OCI-LY3 (cell line): ENCODE results near the gene BANP.
"Not testable (repeated sequence)": the region's sequence is repeated elsewhere in the genome, so short reads cannot be mapped to it uniquely, and the experiment has no call there.

Experiments
- H2AFZ ChIP-seq: fragments of 200-600, 300-600 bp; shearing (Covaris generic); 2 replicates; pipeline ENCODE4 v1.6.0; 2014; ENCODE audit warnings: antibody characterized with exemption, low read depth, low read length
- H3K27ac ChIP-seq: fragments of 200-600, 300-600 bp; sonication (generic); 2 replicates; pipeline ENCODE4 v1.5.1; 2014; ENCODE audit warnings: mild to moderate bottlenecking, low read length, moderate library complexity, mixed read lengths
- H3K27me3 ChIP-seq: fragments of 200-600, 300-600 bp; sonication (generic); 2 replicates; pipeline ENCODE4 v1.6.1; 2014; ENCODE audit warnings: low read depth, low read length, mixed read lengths
- H3K36me3 ChIP-seq: fragments of 200-600, 300-600 bp; sonication (generic); replicated peaks from 2 replicates; pipeline ENCODE3; 2014; ENCODE audit warnings: low read depth, low read length, mixed read lengths
- H3K4me1 ChIP-seq: fragments of 300-600, 200-600 bp; sonication (generic); 2 replicates; pipeline ENCODE4 v1.6.1; 2014; ENCODE audit warnings: low read length, mixed read lengths
- H3K4me2 ChIP-seq: fragments of 200-600, 300-600 bp; sonication (generic); 2 replicates; pipeline ENCODE4 v1.6.1; 2014; ENCODE audit warnings: low read length, mixed read lengths
- H3K4me3 ChIP-seq: fragments of 300-600, 200-600 bp; sonication (generic); 2 replicates; pipeline ENCODE4 v1.5.1; 2014; ENCODE audit warnings: antibody characterized with exemption, mild to moderate bottlenecking, low read length, moderate library complexity
- H3K79me2 ChIP-seq: fragments of 300-600, 200-600 bp; shearing (Covaris generic); 2 replicates; pipeline ENCODE4 v1.6.1; 2014; ENCODE audit warnings: mild to moderate bottlenecking, low read length, mixed read lengths
- H3K9ac ChIP-seq: fragments of 300-600, 200-600 bp; shearing (Covaris generic); 2 replicates; pipeline ENCODE4 v1.6.0; 2014; ENCODE audit warnings: mild to moderate bottlenecking, low read length, moderate library complexity
- H3K9me3 ChIP-seq: fragments of 200-600, 300-600 bp; shearing (Covaris generic); 2 replicates; pipeline ENCODE4 v1.6.1; 2014; ENCODE audit warnings: low read length, mixed read lengths; ENCODE audit not compliant: insufficient read depth
- H4K20me1 ChIP-seq: fragments of 200-600, 300-600 bp; sonication (generic); 2 replicates; pipeline ENCODE4 v1.6.1; 2016; ENCODE audit warnings: low read length, mixed read lengths; ENCODE audit not compliant: insufficient read depth
- CTCF ChIP-seq: fragments of 200-600, 300-600 bp; sonication (generic); IDR thresholded peaks from 2 replicates; pipeline ENCODE4 v1.5.1; 2014; ENCODE audit warnings: antibody characterized with exemption, low read length, low read depth
- EZH2phosphoT487 ChIP-seq: fragments of 200-600 bp; shearing (Covaris generic); IDR thresholded peaks from 2 replicates; pipeline ENCODE4 v1.6.1; 2018; ENCODE audit warnings: antibody characterized with exemption, mixed run types, low read depth

The BANP gene

GRCh38 chr16:88017587-88018101 lies 66.4 kb downstream of the BANP start:
- no peaks in the 10 kb centered on the region for H3K36me3 ChIP-seq
- no peaks in the 10 kb centered on the region for H3K79me2 ChIP-seq

GRCh38 chr16:88018382-88018781 lies 67.1 kb downstream of the BANP start:
- not testable (repeated sequence) for H3K27ac ChIP-seq, H3K4me2 ChIP-seq, H4K20me1 ChIP-seq, H3K79me2 ChIP-seq, H3K27me3 ChIP-seq, H3K9me3 ChIP-seq, H2AFZ ChIP-seq, H3K36me3 ChIP-seq, H3K4me3 ChIP-seq, H3K9ac ChIP-seq, H3K4me1 ChIP-seq

More at GRCh38 chr16:88017587-88018101, 66.4 kb downstream of the BANP start:
- Histone ChIP-seq H3K27ac (no peak overlapping the region), H2AFZ (no peak overlapping the region), H3K4me3 (no peak overlapping the region), H4K20me1 (no peaks in the 10 kb centered on the region), H3K9me3 (no peaks in the 10 kb centered on the region), H3K27me3 (no peaks in the 10 kb centered on the region), H3K4me2 (no peak overlapping the region), H3K9ac (no peak overlapping the region), H3K4me1 (no peaks in the 10 kb centered on the region)
- TF ChIP-seq EZH2phosphoT487 (no peak), CTCF (no peak)

GRCh38 chr16:88019041-88019820 lies 68.0 kb downstream of the BANP start:
- not testable (repeated sequence) for H3K9me3 ChIP-seq, H3K27ac ChIP-seq, H3K79me2 ChIP-seq, H4K20me1 ChIP-seq, H3K27me3 ChIP-seq, H2AFZ ChIP-seq, H3K36me3 ChIP-seq, H3K4me2 ChIP-seq, H3K9ac ChIP-seq, H3K4me3 ChIP-seq, H3K4me1 ChIP-seq

GRCh38 chr16:88019821-88020515 lies 68.7 kb downstream of the BANP start:
- Histone ChIP-seq H4K20me1 (no peaks in the 10 kb centered on the region), H3K9me3 (no peaks in the 10 kb centered on the region), H3K36me3 (no peaks in the 10 kb centered on the region), H3K79me2 (no peaks in the 10 kb centered on the region), H3K27me3 (no peaks in the 10 kb centered on the region), H3K4me2 (no peak overlapping the region), H2AFZ (no peak overlapping the region), H3K9ac (no peak overlapping the region), H3K4me1 (no peaks in the 10 kb centered on the region), H3K4me3 (no peak overlapping the region), H3K27ac (no peak overlapping the region)
- TF ChIP-seq CTCF = no peak
- no peak for TF ChIP-seq EZH2phosphoT487

GRCh38 chr16:88020516-88020885 lies 69.3 kb downstream of the BANP start:
- no peak for TF ChIP-seq CTCF
- no peak for TF ChIP-seq EZH2phosphoT487
- Histone ChIP-seq H3K36me3 (no peaks in the 10 kb centered on the region), H3K27ac (no peak overlapping the region), H2AFZ (no peak overlapping the region), H3K9ac (no peak overlapping the region), H4K20me1 (no peaks in the 10 kb centered on the region), H3K4me2 (no peak overlapping the region), H3K79me2 (no peaks in the 10 kb centered on the region), H3K27me3 (no peaks in the 10 kb centered on the region), H3K4me1 (no peaks in the 10 kb centered on the region), H3K9me3 (no peaks in the 10 kb centered on the region), H3K4me3 (no peak overlapping the region)

GRCh38 chr16:88021041-88021970 lies 70.1 kb downstream of the BANP start:
- not testable (repeated sequence) for H3K9ac ChIP-seq, H2AFZ ChIP-seq, H3K4me1 ChIP-seq, H3K36me3 ChIP-seq, H3K9me3 ChIP-seq, H3K79me2 ChIP-seq, H3K4me2 ChIP-seq, H3K27me3 ChIP-seq, H4K20me1 ChIP-seq, H3K4me3 ChIP-seq, H3K27ac ChIP-seq
